Frontal cortex (tissue), 4 donors: ENCODE data around the gene ATL1. TPM values are rescaled to one million over a fixed set of nuclear protein-coding genes. Genes with fewer than 3 reads are reported as not detected.
"Not testable (repeated sequence)": the region's sequence is repeated elsewhere in the genome, so short reads cannot be mapped to it uniquely, and the experiment has no call there.

Experiments
- DNase-seq, 2 donors: peaks; one replicate each; pipeline ENCODE4 v3.0.0; 2012; ENCODE audit warnings: low spot score in 2 of 2
- FAIRE-seq: peaks from 2 replicates; lab custom pipeline; 2012; peaks lifted over from hg19 to GRCh38; lab: Jason Lieb, UNC
- total RNA-seq: library from RNA; depleted of rRNA; stranded (reverse); fragments of >200 nt; gene quantifications from one replicate; pipeline ENCODE4 v1.2.3, GENCODE V29; 2014
- donor health status: control.
- donor health status: control.
- donor health status: control.

Gene ATL1
- total RNA-seq, 1 donor from 2014 or later, result 95.8 TPM

DNA sequence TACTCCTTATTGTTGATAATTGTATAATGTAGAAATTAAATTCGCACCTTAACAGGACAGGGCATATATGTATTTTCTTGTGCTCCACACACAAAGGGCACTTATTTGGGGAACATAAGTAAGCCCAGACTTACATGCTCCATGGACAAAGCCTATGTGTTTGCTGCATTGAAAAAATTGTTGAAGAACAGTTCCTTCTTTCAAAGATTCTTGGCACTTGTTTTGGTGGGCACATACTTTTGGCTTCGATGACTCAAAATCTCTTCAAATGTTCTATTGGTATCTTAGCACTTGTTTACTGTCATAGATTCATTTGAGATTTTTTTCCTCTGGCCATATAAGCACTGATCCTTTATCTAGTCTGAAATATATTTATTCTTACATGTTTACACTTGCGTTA, 26.1 kb upstream of the ATL1 start:
- FAIRE-seq (peak; percentile 76), DNase-seq (peak in 1 of 2 donors; percentile 54)

DNA sequence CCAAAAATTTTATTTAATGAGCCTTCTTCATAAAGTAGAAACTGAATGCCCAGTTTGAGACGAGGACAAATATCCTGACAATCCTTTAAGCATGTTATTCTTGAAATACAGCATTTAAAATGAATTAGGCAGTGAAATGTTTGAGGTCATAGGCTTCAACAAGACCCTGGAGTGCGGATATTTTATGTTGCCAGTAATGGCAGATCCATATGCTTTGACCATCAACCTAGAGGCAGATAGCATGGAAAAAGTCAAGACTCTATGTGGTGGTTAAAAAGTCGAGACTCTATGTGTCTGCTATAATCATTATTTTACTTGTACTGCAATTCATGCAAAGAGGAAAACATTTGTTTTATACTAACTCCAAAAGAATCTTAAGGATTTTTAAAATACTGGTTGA, 25.5 kb upstream of the ATL1 start:
- DNase-seq (no peak), FAIRE-seq (no peak)

DNA sequence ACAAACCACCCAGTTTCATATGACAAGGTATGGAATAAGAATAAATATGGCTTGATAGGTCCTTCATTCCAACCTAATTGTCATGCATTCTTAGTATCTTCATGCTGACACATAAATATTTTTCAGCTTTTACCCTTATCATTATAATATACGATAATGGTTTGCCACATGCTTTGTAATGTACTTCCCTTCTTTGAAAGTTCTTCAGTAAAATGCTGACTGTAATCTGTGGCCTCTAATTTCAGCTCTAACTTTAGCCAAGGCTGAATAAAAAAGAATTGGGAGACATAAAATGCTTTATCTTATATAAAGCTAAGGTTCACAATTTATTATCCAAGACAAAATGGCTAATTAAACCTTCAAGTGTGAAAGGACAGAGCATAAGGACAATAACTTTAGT, 24.9 kb upstream of the ATL1 start:
- FAIRE-seq (no peak), DNase-seq (no peak)

DNA sequence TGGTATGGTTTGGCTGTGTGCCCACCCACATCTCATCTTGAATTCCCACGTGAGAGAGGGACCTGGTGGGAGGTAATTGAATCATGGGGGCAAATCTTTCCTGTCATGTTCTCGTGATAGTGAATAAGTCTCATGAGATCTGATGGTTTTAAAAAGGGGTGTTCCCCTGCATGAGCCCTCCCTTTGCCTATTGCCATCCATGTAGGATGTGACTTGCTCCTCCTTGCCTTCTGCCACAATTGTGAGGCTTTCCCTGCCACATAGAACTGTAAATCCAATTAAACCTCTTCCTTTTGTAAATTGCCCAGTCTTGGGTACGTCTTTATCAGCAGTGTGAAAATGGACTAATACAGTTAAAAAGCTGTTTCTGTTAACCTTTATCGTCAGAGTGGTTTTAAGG, 21.9 kb upstream of the ATL1 start:
- FAIRE-seq, result not testable (repeated sequence)

DNA sequence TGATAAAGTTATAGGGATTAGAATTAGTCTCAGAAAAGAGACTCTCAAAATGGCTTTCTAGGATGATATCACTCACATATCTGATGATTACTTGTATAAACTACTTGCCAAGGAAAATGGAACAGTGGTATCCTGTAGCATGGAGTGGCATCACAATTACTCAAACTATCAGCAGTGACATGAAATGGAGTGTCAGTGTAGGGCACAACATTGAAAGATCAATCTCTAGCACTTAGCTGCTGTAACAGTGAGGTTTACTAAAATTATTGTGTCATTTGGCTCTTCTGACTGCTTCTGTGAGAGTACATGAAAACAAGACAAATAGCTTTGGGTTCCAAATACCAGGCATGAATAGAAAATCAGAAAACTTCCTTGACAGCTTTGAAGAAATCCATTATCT, 20.9 kb upstream of the ATL1 start:
- FAIRE-seq (no peak), DNase-seq (no peak)

More for the DNA sequence above, 21.9 kb upstream of the ATL1 start:
- DNase-seq, result not testable (repeated sequence)

DNA sequence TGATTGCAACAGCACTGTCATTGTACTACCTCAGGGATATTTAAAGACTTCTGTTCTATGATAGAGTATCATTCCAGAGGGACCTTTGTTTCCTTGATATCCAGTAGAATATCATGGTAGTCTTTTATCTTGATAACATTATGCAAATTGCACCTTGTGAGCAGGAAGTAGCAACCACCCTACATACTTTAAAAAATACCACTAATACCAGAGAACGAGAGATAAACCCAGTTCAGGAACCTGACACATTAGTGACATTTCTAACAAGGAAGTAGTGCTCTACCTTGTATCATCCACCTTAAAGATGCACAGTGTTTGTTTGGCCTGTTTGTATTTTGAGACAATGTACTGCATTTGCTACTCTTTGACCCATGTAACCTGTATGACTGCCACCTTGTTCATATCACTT, 18.8 kb upstream of the ATL1 start:
- DNase-seq (no peak), FAIRE-seq (no peak)

DNA sequence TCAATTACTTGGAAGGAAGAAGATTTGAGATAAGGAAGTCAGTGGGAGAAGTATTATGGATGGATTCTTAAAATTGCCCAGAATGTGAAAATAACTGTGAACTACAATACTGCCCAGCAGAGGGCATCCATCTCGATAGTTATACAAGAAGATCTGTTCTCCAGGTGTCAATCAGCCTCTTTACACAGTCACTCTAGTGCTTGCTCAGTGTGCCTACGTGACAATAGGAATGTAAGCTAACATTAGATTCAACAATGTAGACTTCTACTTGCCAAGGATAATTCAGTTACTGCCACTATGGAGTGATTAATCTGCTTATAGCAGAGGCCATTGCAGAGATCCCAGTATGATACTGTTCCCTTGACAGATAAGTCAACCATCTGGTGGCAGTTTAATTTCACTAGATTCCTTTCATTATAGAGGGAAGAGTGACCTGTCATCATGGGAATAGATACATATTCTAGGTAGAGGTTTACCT, 17.0 kb upstream of the ATL1 start:
- no peak for FAIRE-seq
- peak in 1 of 2 donors; percentile 25 for DNase-seq

DNA sequence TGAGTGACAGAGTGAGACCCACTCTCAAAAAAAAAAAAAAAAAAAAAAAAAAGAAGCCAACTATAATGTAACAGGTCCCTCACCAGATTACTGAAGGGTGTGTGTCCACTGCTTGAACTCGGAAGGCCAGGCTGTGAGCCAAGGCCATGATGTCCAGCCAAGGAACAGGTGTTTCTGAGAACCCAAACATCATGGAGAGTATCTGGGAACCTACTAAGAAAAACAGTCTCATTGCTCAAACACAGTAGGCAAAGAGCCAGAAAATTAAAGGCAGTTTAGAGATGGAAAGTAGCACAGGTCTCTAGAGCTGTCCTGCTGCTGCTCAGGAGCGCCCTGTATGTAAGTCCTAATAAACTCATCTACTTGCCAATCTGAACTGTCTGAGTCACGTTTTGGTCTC, 15.0 kb upstream of the ATL1 start:
- DNase-seq, result no peak
- no peak for FAIRE-seq

DNA sequence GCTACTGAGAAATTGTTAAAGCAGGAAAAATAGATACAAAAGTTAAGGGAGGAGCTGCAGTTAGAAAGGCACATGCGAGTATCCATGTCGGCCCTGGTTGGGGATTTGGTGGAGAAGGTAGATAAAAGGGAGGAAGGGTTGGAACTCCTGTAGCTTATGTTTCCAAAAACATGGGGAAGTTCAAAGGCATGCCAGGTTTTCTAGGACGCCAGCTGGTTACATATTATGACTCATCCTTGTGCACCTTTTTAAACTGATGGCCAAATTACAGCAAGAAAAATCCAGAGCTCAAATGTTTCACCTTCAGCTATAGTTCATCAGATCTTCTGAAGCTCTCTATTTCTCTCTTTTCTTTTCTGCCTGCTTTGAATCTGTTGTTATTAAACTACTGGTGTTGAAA, 14.3 kb upstream of the ATL1 start:
- no peak for DNase-seq

DNA sequence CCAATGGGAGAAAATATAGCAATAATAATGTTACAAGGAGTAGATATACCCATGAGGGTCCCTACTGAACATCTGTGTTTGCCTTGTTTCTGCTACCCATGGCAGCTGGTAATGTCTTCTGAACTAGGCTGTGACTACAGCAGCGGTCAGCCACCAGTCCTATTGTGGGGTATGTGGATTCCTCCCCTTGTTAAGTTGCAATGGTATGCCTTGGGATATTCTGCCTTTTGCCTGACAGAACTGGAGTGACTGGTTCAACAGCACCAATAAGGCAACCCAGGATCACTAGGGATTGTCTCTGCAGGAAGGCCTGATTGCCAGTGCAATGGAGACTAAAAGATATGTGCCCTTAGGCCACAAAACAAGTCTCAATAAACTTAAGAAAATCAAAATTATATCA, 9.7 kb upstream of the ATL1 start:
- DNase-seq (no peak), FAIRE-seq (no peak)

More for the DNA sequence above, 14.3 kb upstream of the ATL1 start:
- FAIRE-seq, result no peak

DNA sequence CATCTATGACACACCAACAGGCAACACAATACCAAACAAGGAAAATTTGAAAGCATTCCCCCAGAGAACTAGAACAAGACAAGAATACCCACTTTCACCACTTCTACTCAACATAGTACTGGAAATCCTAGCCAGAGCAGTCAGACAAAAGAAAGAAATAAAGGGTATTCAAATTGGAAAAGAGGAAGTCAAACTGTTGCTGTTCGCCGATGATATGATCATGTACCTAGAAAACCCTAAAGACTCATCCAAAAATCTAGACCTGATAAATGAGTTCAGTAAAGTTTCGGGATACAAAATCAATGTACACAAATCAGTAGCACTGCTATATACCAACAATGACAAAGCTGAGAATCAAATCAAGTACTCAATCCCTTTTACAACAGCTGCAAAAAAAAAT, 8.1 kb upstream of the ATL1 start:
- FAIRE-seq (no peak), DNase-seq (no peak)

DNA sequence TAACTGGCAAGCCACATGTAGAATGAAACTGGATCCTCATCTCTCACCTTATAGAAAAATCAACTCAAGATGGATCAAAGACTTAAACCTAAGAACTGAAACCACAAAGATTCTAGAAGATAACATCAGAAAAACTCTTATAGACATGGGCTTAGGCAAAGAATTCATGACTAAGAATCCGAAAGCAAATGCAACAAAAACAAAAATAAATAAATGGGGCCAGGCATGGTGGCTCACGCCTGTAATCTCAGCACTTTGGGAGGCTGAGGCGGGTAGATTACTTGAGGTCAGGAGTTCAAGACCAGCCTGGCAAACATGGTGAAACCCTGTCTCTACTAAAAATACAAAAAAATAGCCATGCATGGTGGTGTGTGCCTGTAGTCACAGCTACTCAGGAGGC, 7.1 kb upstream of the ATL1 start:
- FAIRE-seq, result not testable (repeated sequence)

DNA sequence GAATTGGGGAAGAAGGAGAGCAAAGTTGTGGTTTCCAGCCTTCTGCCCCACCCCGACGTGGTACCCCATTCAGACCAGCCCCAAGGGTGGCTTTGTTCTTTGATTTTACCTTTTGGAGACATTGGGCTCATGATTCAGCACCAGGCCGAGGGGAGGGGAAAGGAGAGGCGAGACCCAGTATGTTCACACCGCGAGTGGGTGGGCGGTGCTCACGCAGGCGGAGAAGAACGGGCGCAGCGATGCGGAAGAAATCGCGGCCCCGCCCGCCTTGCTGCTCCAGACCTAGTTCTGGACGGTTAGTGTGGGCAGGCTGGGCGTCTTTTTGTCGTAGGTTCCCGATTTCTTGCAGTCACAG, 963 bp downstream of the ATL1 start:
- DNase-seq (peak; percentile 47 to 51), FAIRE-seq (no peak)

More for the DNA sequence above, 7.1 kb upstream of the ATL1 start:
- not testable (repeated sequence) for DNase-seq

DNA sequence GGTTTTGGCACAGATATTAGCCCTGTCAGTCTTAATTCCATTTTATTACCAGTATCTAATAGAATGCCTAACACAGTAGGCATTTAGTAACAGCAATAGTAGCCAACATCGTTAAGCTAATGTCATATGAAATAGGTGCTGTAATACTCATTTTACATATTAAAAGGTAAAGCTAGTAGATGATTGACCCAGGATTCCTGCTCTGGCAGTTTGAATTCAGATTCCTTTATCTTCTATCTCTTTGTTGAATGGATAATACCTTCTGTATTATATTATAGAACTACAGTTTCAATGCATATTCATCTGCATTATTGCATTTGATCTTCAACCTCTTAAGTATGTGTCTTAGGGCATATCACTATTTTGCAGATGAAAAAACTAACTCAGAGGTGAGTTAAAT, 2.9 kb downstream of the ATL1 start:
- no peak for FAIRE-seq
- DNase-seq, result no peak

DNA sequence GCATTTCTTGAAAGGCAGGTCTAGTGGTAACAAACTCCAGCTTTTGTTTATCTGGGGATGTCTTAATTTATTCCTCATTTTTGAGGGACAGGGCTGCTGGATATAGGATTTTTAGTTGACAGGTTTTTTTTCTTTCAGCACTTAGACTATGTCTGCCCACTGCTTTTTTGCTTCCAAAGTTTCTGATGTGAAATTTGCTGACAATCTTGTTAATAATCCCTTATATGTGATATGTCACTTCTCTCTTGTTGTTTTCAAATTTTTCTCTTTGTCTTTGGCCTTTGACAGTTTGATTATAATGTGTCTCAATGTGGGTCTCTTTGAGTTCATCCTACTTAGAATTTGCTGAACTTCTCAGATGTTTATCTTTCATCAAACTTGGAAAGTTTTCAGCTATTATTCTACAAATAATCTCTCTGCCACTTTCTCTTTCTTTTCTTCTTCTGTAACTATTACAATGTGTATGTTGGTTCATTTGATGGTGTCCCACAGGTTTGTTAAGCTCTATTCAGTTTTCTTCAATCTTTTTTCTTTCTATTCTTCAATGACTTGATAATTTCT, 9.8 kb downstream of the ATL1 start:
- FAIRE-seq, result no peak
- DNase-seq, result no peak

DNA sequence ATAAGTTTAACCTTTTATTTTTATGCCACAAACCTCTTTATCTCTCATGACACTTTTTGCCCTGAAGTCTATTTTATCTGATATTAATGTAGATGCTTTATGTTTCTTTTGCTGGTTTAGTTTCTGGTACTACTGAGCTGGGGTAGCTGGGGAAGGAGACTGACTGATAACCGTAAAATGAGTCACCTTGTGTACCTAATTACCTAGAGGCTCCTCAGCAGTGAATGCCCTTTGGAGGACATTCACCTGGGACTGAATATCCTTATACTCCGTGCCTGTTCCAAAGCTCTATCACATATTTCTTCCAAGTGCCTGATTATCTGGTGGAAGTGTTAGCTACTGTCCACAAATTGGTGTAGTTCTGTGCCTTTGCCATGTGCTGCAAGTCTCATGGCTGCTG, 13.9 kb downstream of the ATL1 start:
- FAIRE-seq, result no peak

DNA sequence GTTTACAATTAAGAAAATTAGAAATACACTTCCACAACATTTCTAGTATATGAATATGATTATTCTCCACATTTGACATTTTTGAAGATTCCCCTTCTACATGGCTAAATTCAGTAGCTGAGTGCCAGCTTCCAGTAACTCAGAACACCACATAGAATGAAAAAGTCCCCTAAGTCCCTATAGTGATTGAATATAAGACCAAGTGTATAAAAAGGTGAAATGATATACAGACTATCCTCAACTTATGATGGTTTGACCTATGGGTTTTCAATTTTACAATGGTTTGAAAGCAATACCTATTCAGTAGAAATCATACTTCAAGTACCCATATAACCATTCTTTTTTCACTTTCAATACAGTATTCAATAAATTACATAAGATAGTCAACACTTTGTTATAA, 15.8 kb downstream of the ATL1 start:
- DNase-seq (no peak), FAIRE-seq (no peak)

More for the DNA sequence above, 13.9 kb downstream of the ATL1 start:
- no peak for DNase-seq

DNA sequence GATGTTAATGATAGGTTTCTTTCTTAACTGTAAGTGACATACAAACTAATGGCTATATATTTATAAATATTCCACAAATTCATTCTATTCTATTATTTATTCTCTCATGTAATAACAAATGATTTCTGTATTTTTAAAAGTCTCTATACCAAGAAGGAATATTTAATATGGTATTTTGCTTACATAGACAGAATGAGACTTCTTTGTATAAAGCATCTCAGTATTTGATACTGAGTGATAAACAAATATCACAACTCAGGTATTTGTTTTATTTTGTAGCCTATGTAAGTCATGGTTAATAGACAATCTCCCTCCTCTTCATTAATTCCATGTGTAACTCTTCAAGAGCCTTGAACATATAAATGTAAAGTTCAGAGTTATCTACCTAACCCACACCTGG, 18.0 kb downstream of the ATL1 start:
- FAIRE-seq (peak; percentile 62), DNase-seq (no peak)

DNA sequence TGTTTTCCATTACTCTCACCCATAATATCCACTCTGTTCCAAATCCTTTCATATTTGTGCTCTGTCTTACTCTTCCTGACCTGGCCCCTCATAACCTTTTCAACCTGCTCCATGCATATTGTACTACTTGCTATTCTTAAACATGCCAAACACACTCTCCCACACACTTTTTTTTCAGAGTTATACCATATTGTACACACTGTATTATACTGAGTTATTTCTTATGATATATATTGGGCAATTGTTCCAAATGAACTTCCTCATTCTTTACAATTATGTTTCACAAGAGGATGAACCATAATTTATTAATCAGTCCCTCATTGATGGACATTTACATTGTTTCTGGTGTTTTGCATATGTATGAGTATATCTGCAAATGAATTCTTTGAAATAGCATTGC, 18.5 kb downstream of the ATL1 start:
- DNase-seq (no peak), FAIRE-seq (no peak)

DNA sequence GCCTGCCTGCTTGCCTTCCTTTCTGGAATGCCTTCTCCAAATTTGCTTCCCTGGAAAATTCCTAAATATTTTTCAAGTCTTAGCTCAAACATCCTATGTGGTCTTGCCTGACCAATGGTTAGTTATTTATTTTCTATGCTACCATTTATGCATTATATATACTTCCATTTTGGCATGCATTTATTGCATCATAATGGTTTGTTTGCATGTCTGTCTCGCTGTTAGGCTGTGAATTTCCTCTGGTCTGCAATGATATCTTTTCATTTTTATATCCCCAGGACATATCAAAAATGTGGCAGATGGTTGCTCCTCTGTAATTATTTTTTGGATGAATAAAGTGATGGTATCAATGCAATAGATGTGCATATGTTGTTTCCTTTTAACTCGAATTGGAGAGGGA, 30.5 kb downstream of the ATL1 start:
- DNase-seq, result no peak
- FAIRE-seq, result no peak

DNA sequence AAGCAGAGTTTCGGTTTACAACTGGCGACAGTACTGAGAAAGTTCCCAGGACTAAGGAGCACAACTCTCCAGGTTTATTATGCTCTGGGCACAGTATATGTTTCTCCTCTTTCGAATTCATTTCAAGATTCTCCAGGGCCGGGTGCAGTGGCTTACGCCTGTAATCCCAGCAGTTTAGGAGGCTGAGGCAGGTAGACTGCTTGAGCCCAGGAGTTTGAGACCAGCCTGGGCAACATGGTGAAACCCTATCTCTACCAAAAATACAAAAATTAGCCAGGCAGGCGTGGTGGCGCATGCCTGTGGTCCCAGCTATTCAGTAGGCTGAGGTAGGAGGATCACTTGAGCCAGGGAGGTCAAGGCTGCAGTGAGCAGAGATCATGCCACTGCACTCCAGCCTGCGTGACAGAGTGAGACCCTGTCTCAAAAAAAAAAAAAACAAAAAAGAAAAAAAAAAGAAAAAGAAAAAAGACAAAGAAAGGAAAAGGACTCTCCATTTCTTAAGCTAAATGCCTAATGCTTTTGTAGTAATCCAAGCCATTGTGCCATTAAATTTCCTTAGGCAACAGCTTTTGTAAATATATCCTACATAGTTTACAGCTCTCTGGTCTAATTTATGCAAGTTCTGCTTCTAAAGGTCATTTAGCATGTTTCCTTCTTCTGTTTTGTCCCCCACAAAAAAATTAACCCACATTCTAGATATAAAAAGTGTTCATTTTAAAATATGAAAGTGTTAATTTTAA, 34.8 kb downstream of the ATL1 start:
- DNase-seq, result no peak
- no peak for FAIRE-seq

DNA sequence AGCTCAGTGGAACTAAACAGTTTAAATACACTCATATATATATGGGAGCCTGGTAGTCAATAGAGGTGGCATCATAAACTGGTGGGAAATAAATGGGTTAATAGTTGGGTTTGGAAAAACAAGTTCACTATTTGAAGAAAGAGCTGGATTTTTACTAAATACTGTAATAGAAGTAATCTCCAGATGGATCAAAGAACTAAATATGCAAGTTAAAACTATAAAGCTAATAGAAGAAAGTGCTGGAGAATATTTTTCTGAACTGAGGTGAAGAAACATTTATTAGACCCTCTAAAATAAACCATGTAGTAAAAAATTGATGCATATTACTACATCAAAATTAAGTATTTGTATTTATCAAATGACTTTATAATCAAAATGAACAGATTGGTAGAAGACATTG, 38.8 kb downstream of the ATL1 start:
- peak; percentile 10 for FAIRE-seq

More for the DNA sequence above, 38.8 kb downstream of the ATL1 start:
- DNase-seq, result no peak
